Fibroblast of lung (primary cell): ENCODE data around the gene PCDHGA7.

Experiments
- CTCF ChIP-seq, 2 donors: IDR thresholded peaks in 1 of 2; conservative IDR thresholded peaks in 1 of 2; 1 replicate in 1 of 2; 2 replicates in 1 of 2; pipeline ENCODE4 v1.5.1; 2011 to 2012; ENCODE audit warnings: low read length in 2 of 2, control low read depth in 1 of 2, inconsistent platforms in 1 of 2, low read depth in 1 of 2, mild to moderate bottlenecking in 1 of 2
- EZH2 ChIP-seq: IDR thresholded peaks from 2 replicates; pipeline ENCODE4 v1.5.1; 2012; ENCODE audit warnings: low read length, control low read depth, mild to moderate bottlenecking; ENCODE audit errors: missing control alignments

GRCh38 chr5:141356950-141357349 is 25.6 kb upstream of the PCDHGA7 start:
- TF ChIP-seq CTCF (conservative IDR thresholded peaks at IDR 0.05 in 1 of 2, IDR thresholded peaks at IDR 0.05 in 1 of 2; ENCODE audit: low read depth in 1 of 2, low read length in 2 of 2) (no peak), EZH2 (no peak)
